ENCODE results near the gene SPATA12.

DNA sequence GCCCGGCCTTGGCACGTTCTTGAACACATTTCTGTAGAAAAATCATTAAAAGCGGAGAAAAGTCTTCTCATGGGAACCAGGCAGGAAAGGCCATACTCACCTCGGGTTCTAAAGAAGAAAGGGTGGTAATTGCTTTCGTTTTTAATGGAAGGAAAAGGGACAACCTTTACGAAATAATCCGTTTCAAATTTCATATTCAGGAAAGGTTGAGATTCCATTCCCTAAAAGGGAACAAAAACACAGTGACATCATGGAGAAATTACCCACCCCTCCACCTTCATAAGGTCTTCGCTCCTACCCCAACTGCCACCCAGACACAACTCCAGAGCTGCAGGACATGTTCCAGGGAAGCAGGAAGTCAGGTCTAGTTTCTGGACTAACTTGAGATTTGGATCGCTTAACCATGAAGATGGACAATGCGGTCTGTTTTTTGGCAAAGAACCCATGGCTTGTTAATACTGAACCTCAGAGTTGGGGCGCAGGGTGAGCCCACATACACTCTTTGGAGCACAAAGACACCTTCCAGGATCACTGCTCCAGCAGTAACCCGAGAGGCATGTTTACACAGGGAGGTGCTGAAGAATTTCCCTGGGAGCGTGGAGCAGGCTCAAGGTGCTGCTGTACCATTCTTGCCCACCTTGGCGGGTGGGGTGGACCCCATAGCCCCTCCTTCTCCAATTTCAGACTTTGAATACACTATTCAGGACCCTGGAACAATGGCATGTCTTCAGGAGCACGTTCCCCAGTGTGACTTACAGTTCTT lies 49.2 kb downstream of the SPATA12 start:
- no peak for TF ChIP-seq POLR2A (IDR thresholded peaks at IDR 0.05)
- TF ChIP-seq, protein P1, sequence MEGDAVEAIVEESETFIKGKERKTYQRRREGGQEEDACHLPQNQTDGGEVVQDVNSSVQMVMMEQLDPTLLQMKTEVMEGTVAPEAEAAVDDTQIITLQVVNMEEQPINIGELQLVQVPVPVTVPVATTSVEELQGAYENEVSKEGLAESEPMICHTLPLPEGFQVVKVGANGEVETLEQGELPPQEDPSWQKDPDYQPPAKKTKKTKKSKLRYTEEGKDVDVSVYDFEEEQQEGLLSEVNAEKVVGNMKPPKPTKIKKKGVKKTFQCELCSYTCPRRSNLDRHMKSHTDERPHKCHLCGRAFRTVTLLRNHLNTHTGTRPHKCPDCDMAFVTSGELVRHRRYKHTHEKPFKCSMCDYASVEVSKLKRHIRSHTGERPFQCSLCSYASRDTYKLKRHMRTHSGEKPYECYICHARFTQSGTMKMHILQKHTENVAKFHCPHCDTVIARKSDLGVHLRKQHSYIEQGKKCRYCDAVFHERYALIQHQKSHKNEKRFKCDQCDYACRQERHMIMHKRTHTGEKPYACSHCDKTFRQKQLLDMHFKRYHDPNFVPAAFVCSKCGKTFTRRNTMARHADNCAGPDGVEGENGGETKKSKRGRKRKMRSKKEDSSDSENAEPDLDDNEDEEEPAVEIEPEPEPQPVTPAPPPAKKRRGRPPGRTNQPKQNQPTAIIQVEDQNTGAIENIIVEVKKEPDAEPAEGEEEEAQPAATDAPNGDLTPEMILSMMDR (IDR thresholded peaks at IDR 0.05): no peak
